ENCODE data around the gene CDSN.

Gene CDSN

GRCh38 chr6:31144970-31145340 is 24.7 kb upstream of the CDSN start:
- CTCF ChIA-PET = interaction anchor here (1.3 to 20.0 kb wide), 6 partner anchors 8 to 231 kb away, joined by 3 to 256 read pairs (median 10); no protein-coding TSS in a partner anchor
- DNase-seq (ENCODE audit: extremely low spot score) = no peak
- POLR2A ChIA-PET = no interaction called here
- TF ChIP-seq CTCF (IDR thresholded peaks at IDR 0.05; ENCODE audit: control extremely low read depth, extremely low read depth, low read depth, missing control alignments) = no peak

GRCh38 chr6:31144296-31144969 is 24.2 kb upstream of the CDSN start:
- no peak for DNase-seq (ENCODE audit: extremely low spot score)
- CTCF ChIA-PET = interaction anchor here (1.0 to 20.0 kb wide), 5 partner anchors 11 to 49 kb away, joined by 3 to 256 read pairs (median 8); partner anchors contain the start of gene TCF19
- TF ChIP-seq CTCF (IDR thresholded peaks at IDR 0.05; ENCODE audit: control extremely low read depth, extremely low read depth, low read depth, missing control alignments) = no peak
- POLR2A ChIA-PET = interaction anchor here (0.5 kb wide), 1 partner anchor 11 kb away, joined by 3 read pairs; no protein-coding TSS in a partner anchor

GRCh38 chr6:31143148-31143547 is 22.9 kb upstream of the CDSN start:
- CTCF ChIA-PET = interaction anchor here (1.0 to 20.0 kb wide), 3 partner anchors 10 to 51 kb away, joined by 3 to 256 read pairs (median 4); partner anchors contain the start of gene TCF19
- no peak for DNase-seq (ENCODE audit: extremely low spot score)
- TF ChIP-seq CTCF (IDR thresholded peaks at IDR 0.05; ENCODE audit: control extremely low read depth, extremely low read depth, low read depth, missing control alignments) = no peak
- POLR2A ChIA-PET = no interaction called here

GRCh38 chr6:31142361-31142761 is 22.1 kb upstream of the CDSN start:
- CTCF ChIA-PET = interaction anchor here (0.8 to 20.0 kb wide), 5 partner anchors 11 to 224 kb away, joined by 3 to 256 read pairs (median 5); partner anchors contain the start of gene TCF19
- TF ChIP-seq CTCF (IDR thresholded peaks at IDR 0.05; ENCODE audit: control extremely low read depth, extremely low read depth, low read depth, missing control alignments) = no peak
- POLR2A ChIA-PET = no interaction called here
- no peak for DNase-seq (ENCODE audit: extremely low spot score)

GRCh38 chr6:31140643-31141042 is 20.4 kb upstream of the CDSN start:
- ChIA-PET CTCF (interaction anchor here (1.8 to 20.0 kb wide), 2 partner anchors 53 to 226 kb away, joined by 5 to 256 read pairs; no protein-coding TSS in a partner anchor), POLR2A (interaction anchor here (0.9 kb wide), 1 partner anchor 25 kb away, joined by 4 read pairs; no protein-coding TSS in a partner anchor)
- TF ChIP-seq CTCF (IDR thresholded peaks at IDR 0.05; ENCODE audit: control extremely low read depth, extremely low read depth, low read depth, missing control alignments) = no peak
- DNase-seq (ENCODE audit: extremely low spot score) = no peak

- ChIA-PET CTCF (interaction anchor here (1.8 to 20.0 kb wide), 5 partner anchors 8 to 227 kb away, joined by 5 to 256 read pairs (median 21); no protein-coding TSS in a partner anchor), POLR2A (interaction anchor here (0.9 kb wide), 1 partner anchor 26 kb away, joined by 4 read pairs; no protein-coding TSS in a partner anchor)
- no peak for TF ChIP-seq CTCF (IDR thresholded peaks at IDR 0.05; ENCODE audit: control extremely low read depth, extremely low read depth, low read depth, missing control alignments)
- no peak for DNase-seq (ENCODE audit: extremely low spot score)
These were observed 19.4 kb upstream of the CDSN start for GRCh38 chr6:31139599-31139998.
